DOHH2 (cell line): Measurements from ENCODE around the gene ABLIM3.

Source experiments
- EZH2phosphoT487 ChIP-seq: fragments of 200-600 bp; sonication (generic); IDR thresholded peaks from 2 replicates; pipeline ENCODE4 v1.6.1; 2017; ENCODE audit warnings: borderline replicate concordance, mild to moderate bottlenecking, antibody characterized with exemption, low read length, moderate library complexity, mixed read lengths
- TF ChIP-seq, protein P1 (sequence below): fragments of 200-600 bp; sonication (generic); IDR thresholded peaks from one replicate; pipeline ENCODE4 v1.5.1; 2014; ENCODE audit warnings: antibody characterized with exemption, mild to moderate bottlenecking, low read depth, low read length; ENCODE audit not compliant: poor library complexity, severe bottlenecking

DNA sequence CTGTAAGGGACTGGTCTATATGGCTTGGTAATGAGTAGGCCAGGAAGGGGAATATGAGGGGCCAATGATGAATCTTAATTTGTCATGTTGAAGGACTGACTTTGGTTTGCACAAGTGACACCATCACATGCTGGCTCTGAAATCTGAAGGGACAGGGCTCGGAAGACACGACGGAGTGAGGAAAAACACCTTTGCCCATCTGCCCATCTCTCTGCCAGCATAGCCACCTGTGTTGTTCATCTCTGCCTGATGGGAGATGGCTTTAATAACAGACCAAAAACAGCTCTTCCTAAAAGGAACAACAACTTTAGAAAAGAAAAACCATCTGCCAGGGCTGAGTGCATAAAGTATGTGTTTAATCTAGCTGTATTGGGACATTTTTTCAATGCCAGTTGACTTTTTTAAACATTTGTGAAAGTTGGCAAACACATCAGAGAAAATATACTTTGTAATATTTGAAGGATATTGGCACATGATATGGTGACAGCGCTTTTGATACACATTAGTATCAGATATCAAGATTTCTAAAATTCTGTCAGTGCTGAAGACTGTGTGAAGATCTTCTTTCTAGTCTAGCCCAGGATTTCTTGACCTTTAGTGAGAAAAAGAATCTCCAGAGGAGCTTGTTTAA is 27.1 kb downstream of the ABLIM3 start:
- TF ChIP-seq, protein P1, sequence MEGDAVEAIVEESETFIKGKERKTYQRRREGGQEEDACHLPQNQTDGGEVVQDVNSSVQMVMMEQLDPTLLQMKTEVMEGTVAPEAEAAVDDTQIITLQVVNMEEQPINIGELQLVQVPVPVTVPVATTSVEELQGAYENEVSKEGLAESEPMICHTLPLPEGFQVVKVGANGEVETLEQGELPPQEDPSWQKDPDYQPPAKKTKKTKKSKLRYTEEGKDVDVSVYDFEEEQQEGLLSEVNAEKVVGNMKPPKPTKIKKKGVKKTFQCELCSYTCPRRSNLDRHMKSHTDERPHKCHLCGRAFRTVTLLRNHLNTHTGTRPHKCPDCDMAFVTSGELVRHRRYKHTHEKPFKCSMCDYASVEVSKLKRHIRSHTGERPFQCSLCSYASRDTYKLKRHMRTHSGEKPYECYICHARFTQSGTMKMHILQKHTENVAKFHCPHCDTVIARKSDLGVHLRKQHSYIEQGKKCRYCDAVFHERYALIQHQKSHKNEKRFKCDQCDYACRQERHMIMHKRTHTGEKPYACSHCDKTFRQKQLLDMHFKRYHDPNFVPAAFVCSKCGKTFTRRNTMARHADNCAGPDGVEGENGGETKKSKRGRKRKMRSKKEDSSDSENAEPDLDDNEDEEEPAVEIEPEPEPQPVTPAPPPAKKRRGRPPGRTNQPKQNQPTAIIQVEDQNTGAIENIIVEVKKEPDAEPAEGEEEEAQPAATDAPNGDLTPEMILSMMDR: no peak
- TF ChIP-seq EZH2phosphoT487: no peak
